HepG2 (cell line): ENCODE measurements around the gene AKR7A2. TPM values are rescaled to one million over a fixed set of nuclear protein-coding genes. Genes with fewer than 3 reads are reported as not detected.

ENCODE experiments used
- ATAC-seq: fragments of 200-7000 bp; cut with Tn5 transposase; 3 replicates; pipeline ENCODE4 v1.9.1; 2020; ENCODE audit warnings: mild to moderate bottlenecking, moderate library complexity
- BruUV-seq: library from RNA; stranded (reverse); fragments of 400-500 nt; replicated peaks from 2 replicates; lab custom pipeline; 2021; lab: Mats Ljungman, UMichigan
- CTCF ChIA-PET: fragments of 300-600 bp; formaldehyde crosslinking; extraction: SDS; loops from one replicate; lab custom pipeline; 2021; ENCODE audit warnings: low total read pairs, inconsistent platforms, low intra/inter-chr PET ratio; lab: Yijun Ruan, JAX
- POLR2A ChIA-PET: fragments of 350-600 bp; sonication (Branson Sonifier 250); formaldehyde crosslinking; loops from one replicate; lab custom pipeline; 2020; ENCODE audit warnings: antibody characterized with exemption, inconsistent platforms; lab: Yijun Ruan, JAX
- DNase-seq: peaks from one replicate; pipeline ENCODE4 v3.0.0-alpha.2; 2015; ENCODE audit warnings: low spot score
- FAIRE-seq: peaks from 3 replicates; lab custom pipeline; 2011; peaks lifted over from hg19 to GRCh38; lab: Jason Lieb, UNC
- H2AFZ ChIP-seq: one replicate; pipeline ENCODE4 v1.6.1; 2011; ENCODE audit warnings: low read length, inconsistent platforms
- H3K27ac ChIP-seq: fragments of 300-600 bp; 3 replicates; pipeline ENCODE4 v1.8.0; 2011; ENCODE audit warnings: mixed run types, mild to moderate bottlenecking, mixed read lengths, low read length, inconsistent platforms; ENCODE audit not compliant: insufficient read depth; ENCODE audit errors: extremely low read length
- H3K27me3 ChIP-seq, 2 experiments: fragments of 200-600 bp in 1 of 2; 2 replicates in 1 of 2; 3 replicates in 1 of 2; pipeline versions ENCODE4 v1.6.0 to v1.8.0; 2011; ENCODE audit warnings: low read length in 2 of 2, mild to moderate bottlenecking in 2 of 2, moderate library complexity in 2 of 2, inconsistent platforms in 1 of 2; ENCODE audit not compliant: insufficient read depth in 2 of 2, control insufficient read depth in 1 of 2
- H3K36me3 ChIP-seq, 2 experiments: fragments of 200-600 bp in 1 of 2; replicated peaks in 1 of 2; 2 replicates in 1 of 2; 3 replicates in 1 of 2; pipeline versions ENCODE4 v1.5.1 to v1.8.0; 2011; ENCODE audit warnings: low read length in 2 of 2, inconsistent platforms in 1 of 2; ENCODE audit not compliant: insufficient read depth in 2 of 2, control insufficient read depth in 1 of 2
- H3K4me1 ChIP-seq: 2 replicates; pipeline ENCODE4 v1.5.1; 2012; ENCODE audit warnings: low read length, inconsistent platforms; ENCODE audit not compliant: insufficient read depth
- H3K4me2 ChIP-seq: 2 replicates; pipeline ENCODE4 v1.6.0; 2011; ENCODE audit warnings: low read depth, low read length, inconsistent platforms
- H3K4me3 ChIP-seq, 3 experiments: fragments of 200-600 bp in 1 of 3; sonication (generic), shearing (Covaris generic) in 1 of 3; replicated peaks in 1 of 3; 2 replicates each; pipeline ENCODE4 v1.5.1; 2011 to 2016; ENCODE audit warnings: low read length in 3 of 3, inconsistent platforms in 2 of 3, low read depth in 2 of 3, mild to moderate bottlenecking in 2 of 3, control low read depth in 1 of 3, mixed read lengths in 1 of 3; ENCODE audit not compliant: insufficient read depth in 1 of 3
- H3K79me2 ChIP-seq: one replicate; pipeline ENCODE4 v1.6.1; 2011; ENCODE audit warnings: low read length, inconsistent platforms; ENCODE audit not compliant: insufficient read depth
- H3K9ac ChIP-seq: 2 replicates; pipeline ENCODE4 v1.6.0; 2011; ENCODE audit warnings: mild to moderate bottlenecking, low read depth, low read length, inconsistent platforms; ENCODE audit not compliant: insufficient read depth
- H3K9me3 ChIP-seq: 2 replicates; pipeline ENCODE4 v1.5.1; 2012; ENCODE audit warnings: mild to moderate bottlenecking, low read length
- H4K20me1 ChIP-seq: 2 replicates; pipeline ENCODE4 v1.6.0; 2011; ENCODE audit warnings: inconsistent platforms, mild to moderate bottlenecking, low read length, moderate library complexity; ENCODE audit not compliant: insufficient read depth
- ARID3A ChIP-seq: IDR thresholded peaks from 2 replicates; pipeline ENCODE4 v1.6.1; 2012; ENCODE audit warnings: low read depth, low read length, improper control_type of control experiment
- CHD4 ChIP-seq: fragments of 200-600 bp; sonication (generic); IDR thresholded peaks from 2 replicates; pipeline ENCODE4 v1.7.0; 2017; ENCODE audit warnings: mild to moderate bottlenecking, low read length, borderline replicate concordance
- GLI4 ChIP-seq: sonication (generic); formaldehyde crosslinking; IDR thresholded peaks from 2 replicates; pipeline ENCODE4 v1.5.1; 2020; ENCODE audit warnings: missing genetic modification reagents, mild to moderate bottlenecking, moderate library complexity, borderline replicate concordance
- GZF1 ChIP-seq: sonication (generic); formaldehyde crosslinking; IDR thresholded peaks from 2 replicates; pipeline ENCODE4 v1.5.1; 2020; ENCODE audit warnings: mild to moderate bottlenecking, missing genetic modification reagents
- HDAC2 ChIP-seq: sonication (generic); formaldehyde crosslinking; IDR thresholded peaks from 2 replicates; pipeline ENCODE4 v1.4.0; 2020; ENCODE audit warnings: missing genetic modification reagents
- ISX ChIP-seq: sonication (generic); formaldehyde crosslinking; conservative IDR thresholded peaks from 2 replicates; pipeline ENCODE4 v1.5.0; 2020; ENCODE audit warnings: missing genetic modification reagents
- KAT2B ChIP-seq: fragments of 150-350 bp; IDR thresholded peaks from 2 replicates; pipeline ENCODE4 v1.6.1; 2014; ENCODE audit warnings: low read depth, low read length, borderline replicate concordance
- RFX3 ChIP-seq: IDR thresholded peaks from 2 replicates; pipeline ENCODE4 v1.6.1; 2016; ENCODE audit warnings: missing biosample characterization, missing genetic modification reagents
- TMF1 ChIP-seq: sonication (generic); formaldehyde crosslinking; IDR thresholded peaks from 2 replicates; pipeline ENCODE4 v1.8.1; 2022; ENCODE audit warnings: low read depth, missing genetic modification reagents
- ZNF44 ChIP-seq: sonication (generic); formaldehyde crosslinking; IDR thresholded peaks from 2 replicates; pipeline ENCODE4 v1.5.1; 2020; ENCODE audit warnings: mild to moderate bottlenecking, missing genetic modification reagents
- ZNF629 ChIP-seq: sonication (generic); formaldehyde crosslinking; conservative IDR thresholded peaks from 2 replicates; pipeline ENCODE4 v1.5.0; 2020; ENCODE audit warnings: missing genetic modification reagents
- ZNF703 ChIP-seq: sonication (generic); formaldehyde crosslinking; IDR thresholded peaks from 2 replicates; pipeline ENCODE4 v1.5.1; 2020; ENCODE audit warnings: missing genetic modification reagents, mild to moderate bottlenecking, moderate library complexity, borderline replicate concordance
- WGBS: methylation state at CpG from one replicate; pipeline ENCODE4 v1.1.6; 2017; ENCODE audit warnings: low lambda C conversion rate; 5-methylcytosine and 5-hydroxymethylcytosine counted together
- in situ Hi-C: cut with HindIII; loops from 2 replicates; pipeline ENCODE4 v1.10.0; 2017; ENCODE audit warnings: low pct_unique_long_range_greater_than_20kb; ENCODE audit not compliant: extremely low pct_ligation_motif_present
- intact Hi-C: fragments of 100-400 bp; cut with micrococcal nuclease; formaldehyde crosslinking; loops from one replicate; pipeline ENCODE4 v1.10.0; 2022; ENCODE audit not compliant: unreplicated experiment
- polyA plus RNA-seq, 8 experiments: library from polyadenylated mRNA; depleted of rRNA in 3 of 8; stranded (reverse) in 7 of 8; unstranded in 1 of 8; fragments of >200 nt; fragmentation: Illumina TruSeq in 4 of 8; extraction: Trizol in 4 of 8; gene quantifications; 2 replicates each; pipeline versions ENCODE4 v1.2.1 to v1.2.3, GENCODE V29; 2011 to 2016; ENCODE audit warnings: low read depth in 4 of 8, missing spikeins in 1 of 8, mixed read lengths in 1 of 8; ENCODE audit not compliant: insufficient read depth in 1 of 8
- total RNA-seq, 5 experiments: library from RNA; depleted of rRNA; stranded (reverse); fragments of >200 nt; fragmentation: Illumina TruSeq; extraction: Trizol; gene quantifications; 2 replicates each; pipeline ENCODE4 v1.2.3, GENCODE V29; 2016; ENCODE audit warnings: low read depth in 1 of 5
- TF ChIP-seq, protein P1 (sequence below): sonication (generic); formaldehyde crosslinking; IDR thresholded peaks from 2 replicates; pipeline ENCODE4 v1.4.0; 2020; ENCODE audit warnings: missing genetic modification reagents, mild to moderate bottlenecking, borderline replicate concordance

AKR7A2 gene
- total and polyA plus RNA-seq, 2 of the 13 experiments (the other 11 are each of a cell fraction or from before 2014, with no cell fraction given), result 45.2 to 75.6 TPM

GRCh38 chr1:19308509-19308907 is 3.4 kb downstream of the AKR7A2 start:
- Histone ChIP-seq H3K9me3 (no peaks in the 10 kb centered on the region), H3K9ac (no peak overlapping the region), H3K27ac (no peak overlapping the region), H4K20me1 (no peaks in the 10 kb centered on the region; the same call in 1 of the 2 replicates), H3K4me3 (no peak overlapping the region), H3K79me2 (peaks cover 27% of the 10 kb centered on the region), H3K27me3 (no peaks in the 10 kb centered on the region; a peak in 1 of 5 replicates), H3K36me3 (peaks cover 12 to 54% of the 10 kb centered on the region in 2 experiments), H3K4me2 (no peak overlapping the region), H3K4me1 (peaks cover 40% of the 10 kb centered on the region), H2AFZ (no peak overlapping the region)
- no peak for ATAC-seq
- ChIA-PET CTCF (no interaction called here), POLR2A (no interaction called here)
- no peak for DNase-seq
- TF ChIP-seq CHD4, result 0 out of 2 replicates have a peak, but pooled peaks have one; percentile 38
- TF ChIP-seq GLI4 (CRISPR knock-in tag), result no peak
- TF ChIP-seq ZNF629 (CRISPR knock-in tag), result peak; percentile 77
- WGBS, result 94% methylated on average over 3 of the region's 3 CpGs
- in situ Hi-C loops (no loop called here), intact Hi-C loops (no loop called here)
- no peak for FAIRE-seq
- no TSS peak for BruUV-seq

DNA sequence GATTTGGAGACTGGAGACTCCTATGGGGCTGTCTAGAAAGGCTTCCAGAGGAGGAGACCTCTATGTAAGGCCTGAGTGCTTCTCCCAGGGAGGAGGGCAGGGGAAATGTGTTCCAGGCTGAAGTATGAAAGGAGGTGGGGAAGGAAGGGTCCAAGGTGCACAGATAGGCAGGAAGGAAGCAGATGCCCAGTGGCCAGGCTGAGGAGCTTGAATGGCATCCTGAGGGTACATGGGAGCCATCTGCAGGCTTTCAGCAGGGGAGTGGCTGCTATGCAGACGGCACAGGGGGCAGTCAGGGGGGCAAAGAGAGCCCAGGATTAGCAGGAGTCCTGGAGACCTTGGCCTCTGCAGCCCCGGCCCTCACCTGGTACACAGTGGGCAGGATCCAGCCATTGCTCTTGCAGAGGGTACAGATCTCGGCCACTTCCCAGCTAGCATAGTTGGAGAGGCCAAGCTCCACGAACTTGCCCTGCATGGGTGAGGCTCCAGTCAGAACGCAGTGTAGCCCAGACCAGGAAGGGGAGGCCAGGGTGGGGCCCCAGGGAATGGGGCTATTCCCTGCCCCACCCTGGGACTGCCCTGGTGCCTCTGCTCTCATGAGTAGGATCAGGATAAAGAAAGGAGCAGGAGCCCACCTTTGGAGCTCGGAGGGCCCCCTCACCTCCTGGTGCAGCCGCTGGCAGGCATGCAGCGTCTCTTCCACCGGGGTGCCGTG is 4.0 kb downstream of the AKR7A2 start:
- ChIA-PET POLR2A (no interaction called here), CTCF (no interaction called here)
- H3K36me3 ChIP-seq, result peaks cover 15 to 59% of the 10 kb centered on the region in 2 experiments
- H3K4me1 ChIP-seq, result peaks cover 34% of the 10 kb centered on the region
- H3K9me3 ChIP-seq, result no peaks in the 10 kb centered on the region
- no TSS peak for BruUV-seq
- H3K4me3 ChIP-seq, result no peak overlapping the region
- DNase-seq, result no peak
- intact Hi-C loops, result no loop called here
- H4K20me1 ChIP-seq, result no peaks in the 10 kb centered on the region; the same call in 1 of the 2 replicates
- 89% methylated on average over 5 of the region's 10 CpGs for WGBS
- H3K4me2 ChIP-seq, result no peak overlapping the region
- no peaks in the 10 kb centered on the region; a peak in 1 of 5 replicates for H3K27me3 ChIP-seq
- H2AFZ ChIP-seq, result no peak overlapping the region
- in situ Hi-C loops, result no loop called here
- ATAC-seq, result no peak
- FAIRE-seq, result no peak
- no peak overlapping the region for H3K27ac ChIP-seq
- no peak overlapping the region for H3K9ac ChIP-seq
- peaks cover 21% of the 10 kb centered on the region for H3K79me2 ChIP-seq
- TF ChIP-seq GZF1 (CRISPR knock-in tag) (no peak), ISX (CRISPR knock-in tag) (no peak), HDAC2 (no peak), RFX3 (CRISPR knock-in tag) (no peak), KAT2B (no peak), TMF1 (CRISPR knock-in tag) (no peak), ZNF44 (CRISPR knock-in tag) (no peak), ARID3A (no peak), ZNF703 (CRISPR knock-in tag) (no peak)
- TF ChIP-seq, protein P1, sequence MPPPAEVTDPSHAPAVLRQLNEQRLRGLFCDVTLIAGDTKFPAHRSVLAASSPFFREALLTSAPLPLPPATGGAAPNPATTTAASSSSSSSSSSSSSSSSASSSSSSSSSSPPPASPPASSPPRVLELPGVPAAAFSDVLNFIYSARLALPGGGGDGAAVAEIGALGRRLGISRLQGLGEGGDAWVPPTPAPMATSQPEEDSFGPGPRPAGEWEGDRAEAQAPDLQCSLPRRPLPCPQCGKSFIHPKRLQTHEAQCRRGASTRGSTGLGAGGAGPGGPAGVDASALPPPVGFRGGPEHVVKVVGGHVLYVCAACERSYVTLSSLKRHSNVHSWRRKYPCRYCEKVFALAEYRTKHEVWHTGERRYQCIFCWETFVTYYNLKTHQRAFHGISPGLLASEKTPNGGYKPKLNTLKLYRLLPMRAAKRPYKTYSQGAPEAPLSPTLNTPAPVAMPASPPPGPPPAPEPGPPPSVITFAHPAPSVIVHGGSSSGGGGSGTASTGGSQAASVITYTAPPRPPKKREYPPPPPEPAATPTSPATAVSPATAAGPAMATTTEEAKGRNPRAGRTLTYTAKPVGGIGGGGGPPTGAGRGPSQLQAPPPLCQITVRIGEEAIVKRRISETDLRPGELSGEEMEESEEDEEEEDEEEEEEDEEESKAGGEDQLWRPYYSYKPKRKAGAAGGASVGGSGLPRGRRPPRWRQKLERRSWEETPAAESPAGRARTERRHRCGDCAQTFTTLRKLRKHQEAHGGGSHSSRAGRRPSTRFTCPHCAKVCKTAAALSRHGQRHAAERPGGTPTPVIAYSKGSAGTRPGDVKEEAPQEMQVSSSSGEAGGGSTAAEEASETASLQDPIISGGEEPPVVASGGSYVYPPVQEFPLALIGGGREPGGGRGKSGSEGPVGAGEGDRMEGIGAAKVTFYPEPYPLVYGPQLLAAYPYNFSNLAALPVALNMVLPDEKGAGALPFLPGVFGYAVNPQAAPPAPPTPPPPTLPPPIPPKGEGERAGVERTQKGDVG, result no peak
